DND-41 (cell line): Measurements from ENCODE around the gene POLR2M.

ENCODE experiments used
- ATAC-seq: fragments of 200-7000 bp; cut with Tn5 transposase; 3 replicates; pipeline ENCODE4 v1.9.1; 2021; ENCODE audit warnings: low read depth; ENCODE audit not compliant: insufficient read depth
- DNase-seq: peaks from one replicate; pipeline ENCODE4 v3.0.0-alpha.2; 2020
- H2AFZ ChIP-seq: 2 replicates; pipeline ENCODE4 v1.6.0; 2012; ENCODE audit warnings: low read depth, low read length
- H3K27ac ChIP-seq: 2 replicates; pipeline ENCODE4 v1.5.1; 2012; ENCODE audit warnings: low read length, inconsistent platforms
- H3K27me3 ChIP-seq: fragments of 200-600 bp; sonication (generic); 2 replicates; pipeline ENCODE4 v1.6.0; 2012; ENCODE audit warnings: low read length, mild to moderate bottlenecking, inconsistent platforms; ENCODE audit not compliant: insufficient read depth, poor library complexity
- H3K36me3 ChIP-seq: 2 replicates; pipeline ENCODE4 v1.5.1; 2012; ENCODE audit warnings: low read length, inconsistent platforms; ENCODE audit not compliant: insufficient read depth
- H3K4me1 ChIP-seq: 2 replicates; pipeline ENCODE4 v1.5.1; 2012; ENCODE audit warnings: mild to moderate bottlenecking, low read length; ENCODE audit not compliant: insufficient read depth
- H3K4me2 ChIP-seq: 2 replicates; pipeline ENCODE4 v1.6.0; 2012; ENCODE audit warnings: mild to moderate bottlenecking, moderate library complexity, low read length, inconsistent platforms; ENCODE audit not compliant: insufficient read depth
- H3K4me3 ChIP-seq, 2 experiments: fragments of 200-600 bp in 1 of 2; shearing (Covaris generic) in 1 of 2; 2 replicates each; pipeline ENCODE4 v1.5.1; 2012 to 2016; ENCODE audit warnings: inconsistent platforms in 2 of 2, low read length in 2 of 2, mild to moderate bottlenecking in 2 of 2, low read depth in 1 of 2, moderate library complexity in 1 of 2
- H3K79me2 ChIP-seq: 2 replicates; pipeline ENCODE4 v1.6.0; 2012; ENCODE audit warnings: low read length, inconsistent platforms; ENCODE audit not compliant: insufficient read depth
- H3K9ac ChIP-seq: 2 replicates; pipeline ENCODE4 v1.6.0; 2012; ENCODE audit warnings: low read depth, mild to moderate bottlenecking, inconsistent platforms, low read length, moderate library complexity
- H3K9me3 ChIP-seq: 2 replicates; pipeline ENCODE4 v1.5.1; 2012; ENCODE audit warnings: low read length, moderate library complexity, mild to moderate bottlenecking, inconsistent platforms; ENCODE audit not compliant: insufficient read depth, severe bottlenecking
- H4K20me1 ChIP-seq: 2 replicates; pipeline ENCODE4 v1.6.0; 2012; ENCODE audit warnings: low read length; ENCODE audit not compliant: insufficient read depth
- EZH2 ChIP-seq: IDR thresholded peaks from 3 replicates; pipeline ENCODE4 v1.6.1; 2012; ENCODE audit warnings: borderline replicate concordance, low read depth, mild to moderate bottlenecking, moderate library complexity, low read length, inconsistent platforms; ENCODE audit not compliant: severe bottlenecking
- TF ChIP-seq, protein P1 (sequence below): IDR thresholded peaks from 2 replicates; pipeline ENCODE4 v1.5.1; 2012; ENCODE audit warnings: borderline replicate concordance, low read length, moderate library complexity, mild to moderate bottlenecking; ENCODE audit not compliant: poor library complexity, severe bottlenecking; ENCODE audit errors: extremely low read depth

POLR2M gene

GRCh38 chr15:57756466-57756865, 50.0 kb downstream of the POLR2M start:
- Histone ChIP-seq H4K20me1 (no peaks in the 10 kb centered on the region), H3K79me2 (no peaks in the 10 kb centered on the region), H3K36me3 (no peaks in the 10 kb centered on the region), H3K27ac (no peak overlapping the region), H3K4me3 (no peak overlapping the region), H2AFZ (no peak overlapping the region), H3K4me2 (no peak overlapping the region), H3K9ac (no peak overlapping the region), H3K9me3 (no peaks in the 10 kb centered on the region), H3K4me1 (no peaks in the 10 kb centered on the region), H3K27me3 (peaks cover 8% of the 10 kb centered on the region)
- no peak for DNase-seq
- ATAC-seq: no peak
- TF ChIP-seq, protein P1, sequence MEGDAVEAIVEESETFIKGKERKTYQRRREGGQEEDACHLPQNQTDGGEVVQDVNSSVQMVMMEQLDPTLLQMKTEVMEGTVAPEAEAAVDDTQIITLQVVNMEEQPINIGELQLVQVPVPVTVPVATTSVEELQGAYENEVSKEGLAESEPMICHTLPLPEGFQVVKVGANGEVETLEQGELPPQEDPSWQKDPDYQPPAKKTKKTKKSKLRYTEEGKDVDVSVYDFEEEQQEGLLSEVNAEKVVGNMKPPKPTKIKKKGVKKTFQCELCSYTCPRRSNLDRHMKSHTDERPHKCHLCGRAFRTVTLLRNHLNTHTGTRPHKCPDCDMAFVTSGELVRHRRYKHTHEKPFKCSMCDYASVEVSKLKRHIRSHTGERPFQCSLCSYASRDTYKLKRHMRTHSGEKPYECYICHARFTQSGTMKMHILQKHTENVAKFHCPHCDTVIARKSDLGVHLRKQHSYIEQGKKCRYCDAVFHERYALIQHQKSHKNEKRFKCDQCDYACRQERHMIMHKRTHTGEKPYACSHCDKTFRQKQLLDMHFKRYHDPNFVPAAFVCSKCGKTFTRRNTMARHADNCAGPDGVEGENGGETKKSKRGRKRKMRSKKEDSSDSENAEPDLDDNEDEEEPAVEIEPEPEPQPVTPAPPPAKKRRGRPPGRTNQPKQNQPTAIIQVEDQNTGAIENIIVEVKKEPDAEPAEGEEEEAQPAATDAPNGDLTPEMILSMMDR: no peak
- no peak for TF ChIP-seq EZH2

DNA sequence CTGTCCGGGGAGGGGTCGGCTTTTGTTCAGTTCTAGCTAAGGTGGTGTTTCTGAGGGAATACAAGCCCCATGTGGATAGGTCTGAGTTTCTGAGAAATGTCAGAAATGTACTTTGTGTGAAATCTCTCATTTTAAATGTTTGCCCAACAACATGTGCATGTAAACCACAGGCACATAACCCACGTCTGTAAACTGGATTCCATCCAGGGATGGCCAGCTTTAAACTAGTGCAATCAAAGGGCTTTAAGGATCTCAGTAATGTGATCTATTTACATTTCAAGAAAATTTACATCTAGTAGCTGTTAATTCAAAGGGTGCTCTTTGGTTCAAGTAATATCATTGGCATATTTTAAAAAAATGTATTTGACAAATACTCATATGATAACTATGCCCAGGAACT, 52.0 kb downstream of the POLR2M start:
- ATAC-seq (no peak), DNase-seq (no peak)
- Histone ChIP-seq H3K36me3 (no peaks in the 10 kb centered on the region), H3K4me1 (no peaks in the 10 kb centered on the region), H3K27ac (no peak overlapping the region), H2AFZ (no peak overlapping the region), H3K9me3 (no peaks in the 10 kb centered on the region), H3K9ac (no peak overlapping the region), H3K27me3 (peaks cover 8% of the 10 kb centered on the region), H3K79me2 (no peaks in the 10 kb centered on the region), H3K4me2 (no peak overlapping the region), H4K20me1 (no peaks in the 10 kb centered on the region), H3K4me3 (no peak overlapping the region)
- TF ChIP-seq, protein P1: no peak
- TF ChIP-seq EZH2: no peak

DNA sequence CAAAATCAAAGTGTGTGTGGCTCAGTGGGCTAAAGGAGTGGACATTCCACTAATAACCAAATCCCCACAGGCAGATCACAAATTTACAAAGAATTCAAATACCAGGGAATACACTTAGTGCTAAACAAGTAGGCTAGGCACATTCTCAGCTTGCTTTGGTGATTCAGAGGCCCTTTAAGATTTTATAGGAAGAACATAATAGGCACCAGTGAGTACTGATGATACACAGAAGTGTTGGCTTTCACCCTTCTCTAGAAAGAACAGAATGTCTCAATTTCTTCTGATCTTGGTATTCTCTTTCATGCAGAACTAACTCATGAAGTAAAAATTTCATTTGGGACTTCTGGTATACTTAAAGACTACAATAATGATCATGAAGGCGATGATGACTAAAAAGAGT, 55.0 kb downstream of the POLR2M start:
- no peaks in the 10 kb centered on the region for H3K9me3 ChIP-seq
- no peak overlapping the region for H3K9ac ChIP-seq
- H3K36me3 ChIP-seq: no peaks in the 10 kb centered on the region
- no peaks in the 10 kb centered on the region for H3K79me2 ChIP-seq
- H3K4me3 ChIP-seq: no peak overlapping the region
- H4K20me1 ChIP-seq: no peaks in the 10 kb centered on the region
- no peaks in the 10 kb centered on the region for H3K4me1 ChIP-seq
- no peak for TF ChIP-seq EZH2
- TF ChIP-seq, protein P1: no peak
- H3K27ac ChIP-seq: no peak overlapping the region
- ATAC-seq (no peak), DNase-seq (no peak)
- no peak overlapping the region for H3K4me2 ChIP-seq
- peaks cover 10% of the 10 kb centered on the region for H3K27me3 ChIP-seq
- H2AFZ ChIP-seq: no peak overlapping the region

- H3K9ac ChIP-seq: no peak overlapping the region
- no peak overlapping the region for H3K27ac ChIP-seq
- no peaks in the 10 kb centered on the region for H3K79me2 ChIP-seq
- no peak overlapping the region for H3K4me2 ChIP-seq
- ATAC-seq (no peak), DNase-seq (no peak)
- H3K4me1 ChIP-seq: no peaks in the 10 kb centered on the region
- H3K4me3 ChIP-seq: no peak overlapping the region
- TF ChIP-seq, protein P1: no peak
- no peak for TF ChIP-seq EZH2
- no peaks in the 10 kb centered on the region for H3K36me3 ChIP-seq
- H2AFZ ChIP-seq: no peak overlapping the region
- H3K27me3 ChIP-seq: peaks cover 10% of the 10 kb centered on the region
- no peaks in the 10 kb centered on the region for H3K9me3 ChIP-seq
- 0 out of 2 replicates have a peak, but pooled peaks cover 3% of the 10 kb centered on the region for H4K20me1 ChIP-seq
These were observed 55.8 kb downstream of the POLR2M start for GRCh38 chr15:57762302-57762701.
